Measurements from ENCODE around the gene EEF2K. TPM values are rescaled to one million over a fixed set of nuclear protein-coding genes. Genes with fewer than 3 reads are reported as not detected.

EEF2K gene
- total and polyA plus RNA-seq, 12 donors = 4.9 to 28.3 (median 16.6) TPM

DNA sequence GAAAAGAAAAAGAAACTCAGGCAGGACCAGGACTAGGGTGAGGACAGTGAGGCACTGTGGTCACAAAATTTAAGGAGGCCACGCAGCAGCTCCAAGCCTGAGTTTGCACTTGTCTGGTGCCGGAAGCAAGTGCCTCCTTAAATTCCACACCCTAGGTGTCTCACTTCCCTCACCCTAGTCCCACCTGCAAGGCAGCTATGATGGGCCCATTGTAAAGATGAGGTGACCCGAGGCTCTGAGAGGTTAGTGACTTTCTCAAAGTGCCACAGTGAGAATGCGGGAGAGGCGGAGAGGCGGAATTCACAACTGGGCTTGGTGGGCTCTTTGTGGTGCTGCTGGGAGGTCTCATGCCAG, 21.5 kb upstream of the EEF2K start:
- intact Hi-C loops (cut with DNase I) = no loop called here
- no peaks in the 10 kb centered on the region for H3K36me3 ChIP-seq (replicated peaks in 1 of 2)
- WGBS, 4 donors = 86 to 95% (median 93%) methylated on average over 6 of the region's 6 CpGs

GRCh38 chr16:22186517-22186916, 19.6 kb upstream of the EEF2K start:
- intact Hi-C loops (cut with DNase I) = loop anchor here in 1 of 2 donors (5.0 kb wide), 1 partner anchor 184 kb away; the partner anchor contains the start of gene PDZD9
- Histone ChIP-seq H3K27me3 (no peaks in the 10 kb centered on the region), H3K4me3 (no peak overlapping the region), H3K9me3 (replicated peaks in 1 of 3) (no peaks in the 10 kb centered on the region), H3K27ac (no peak overlapping the region), H3K4me1 (replicated peaks in 1 of 2) (peaks cover 16 to 21% of the 10 kb centered on the region in 2 donors), H3K36me3 (replicated peaks in 1 of 2) (no peaks in the 10 kb centered on the region)
- WGBS, 4 donors = 54 to 91% (median 80%) methylated on average over 2 to 3 of the region's 3 CpGs
- TF ChIP-seq, protein P1, sequence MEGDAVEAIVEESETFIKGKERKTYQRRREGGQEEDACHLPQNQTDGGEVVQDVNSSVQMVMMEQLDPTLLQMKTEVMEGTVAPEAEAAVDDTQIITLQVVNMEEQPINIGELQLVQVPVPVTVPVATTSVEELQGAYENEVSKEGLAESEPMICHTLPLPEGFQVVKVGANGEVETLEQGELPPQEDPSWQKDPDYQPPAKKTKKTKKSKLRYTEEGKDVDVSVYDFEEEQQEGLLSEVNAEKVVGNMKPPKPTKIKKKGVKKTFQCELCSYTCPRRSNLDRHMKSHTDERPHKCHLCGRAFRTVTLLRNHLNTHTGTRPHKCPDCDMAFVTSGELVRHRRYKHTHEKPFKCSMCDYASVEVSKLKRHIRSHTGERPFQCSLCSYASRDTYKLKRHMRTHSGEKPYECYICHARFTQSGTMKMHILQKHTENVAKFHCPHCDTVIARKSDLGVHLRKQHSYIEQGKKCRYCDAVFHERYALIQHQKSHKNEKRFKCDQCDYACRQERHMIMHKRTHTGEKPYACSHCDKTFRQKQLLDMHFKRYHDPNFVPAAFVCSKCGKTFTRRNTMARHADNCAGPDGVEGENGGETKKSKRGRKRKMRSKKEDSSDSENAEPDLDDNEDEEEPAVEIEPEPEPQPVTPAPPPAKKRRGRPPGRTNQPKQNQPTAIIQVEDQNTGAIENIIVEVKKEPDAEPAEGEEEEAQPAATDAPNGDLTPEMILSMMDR (IDR thresholded peaks at IDR 0.05) = no peak
- TF ChIP-seq POLR2A (IDR thresholded peaks at IDR 0.05) = no peak
- no peak for DNase-seq

More for the DNA sequence above, 21.5 kb upstream of the EEF2K start:
- Histone ChIP-seq H3K4me3 (no peak overlapping the region), H3K4me1 (replicated peaks in 1 of 2) (peaks cover 10 to 15% of the 10 kb centered on the region in 2 donors), H3K9me3 (replicated peaks in 1 of 3) (no peaks in the 10 kb centered on the region), H3K27me3 (no peaks in the 10 kb centered on the region), H3K27ac (no peak overlapping the region)
- TF ChIP-seq, protein P1 (IDR thresholded peaks at IDR 0.05) = no peak
- TF ChIP-seq POLR2A (IDR thresholded peaks at IDR 0.05) = no peak
- no peak for DNase-seq

- peak overlapping the region in 1 of 5 donors; percentile 96 for H3K27ac ChIP-seq
- no peak overlapping the region for H3K4me3 ChIP-seq
Measured at GRCh38 chr16:22188267-22188594, 17.8 kb upstream of the EEF2K start.

GRCh38 chr16:22188595-22189442, 17.3 kb upstream of the EEF2K start:
- H3K4me3 ChIP-seq = no peak overlapping the region
- no peak for TF ChIP-seq POLR2A (IDR thresholded peaks at IDR 0.05)
- TF ChIP-seq, protein P1 (IDR thresholded peaks at IDR 0.05) = peak; percentile 60 to 88 (median 84)
- peak; percentile 58 to 89 (median 80) for DNase-seq
- peak overlapping the region in 3 of 5 donors; percentile 90 to 96 (median 95) for H3K27ac ChIP-seq
- no peaks in the 10 kb centered on the region for H3K27me3 ChIP-seq
- H3K9me3 ChIP-seq (replicated peaks in 1 of 3) = no peaks in the 10 kb centered on the region
- no peaks in the 10 kb centered on the region for H3K36me3 ChIP-seq (replicated peaks in 1 of 2)
- 32 to 38% (median 33%) methylated on average over 7 to 8 of the region's 8 CpGs for WGBS, 4 donors
- peaks cover 28 to 35% of the 10 kb centered on the region in 2 donors for H3K4me1 ChIP-seq (replicated peaks in 1 of 2)
- intact Hi-C loops (cut with DNase I) = loop anchor here (2.0 to 5.0 kb wide), 2 partner anchors 184 to 187 kb away; partner anchors contain the start of gene PDZD9 (in 1 of the 2)

More at GRCh38 chr16:22188267-22188594, 17.8 kb upstream of the EEF2K start:
- DNase-seq = no peak
- Histone ChIP-seq H3K27me3 (no peaks in the 10 kb centered on the region), H3K9me3 (replicated peaks in 1 of 3) (no peaks in the 10 kb centered on the region), H3K36me3 (replicated peaks in 1 of 2) (no peaks in the 10 kb centered on the region), H3K4me1 (replicated peaks in 1 of 2) (peaks cover 28 to 35% of the 10 kb centered on the region in 2 donors)
- WGBS, 4 donors = 69 to 87% (median 79%) methylated on average over 2 of the region's 2 CpGs
- TF ChIP-seq, protein P1 (IDR thresholded peaks at IDR 0.05) = no peak
- no peak for TF ChIP-seq POLR2A (IDR thresholded peaks at IDR 0.05)
- intact Hi-C loops (cut with DNase I) = loop anchor here (2.0 to 5.0 kb wide), 2 partner anchors 183 to 186 kb away; partner anchors contain the start of gene PDZD9 (in 1 of the 2)

Measured in adrenal gland (tissue), 12 donors.